Measurements from ENCODE around the gene DHX57. TPM values are rescaled to one million over a fixed set of nuclear protein-coding genes. Genes with fewer than 3 reads are reported as not detected.
"Not testable (repeated sequence)": the region's sequence is repeated elsewhere in the genome, so short reads cannot be mapped to it uniquely, and the experiment has no call there.

The DHX57 gene
- total RNA-seq, 2 donors from 2014 or later: 13.8 to 20.0 TPM

GRCh38 chr2:38775921-38776225 is 99.9 kb downstream of the DHX57 start:
- Mint-ChIP-seq H3K27me3 (peaks cover 22% of the 10 kb centered on the region), H3K4me3 (no peak overlapping the region), H3K36me3 (ENCODE audit: low read depth) (no peaks in the 10 kb centered on the region), H3K27ac (no peak overlapping the region), H3K4me1 (peaks cover 7% of the 10 kb centered on the region)
- DNase-seq (no peak), ATAC-seq (no peak)
- no peaks in the 10 kb centered on the region for H3K9me3 ChIP-seq (ENCODE audit: control insufficient read depth, low read length, poor library complexity, severe bottlenecking)

- Mint-ChIP-seq H3K36me3 (ENCODE audit: low read depth) (no peaks in the 10 kb centered on the region), H3K4me1 (peaks cover 7% of the 10 kb centered on the region), H3K4me3 (peak overlapping the region; percentile 7), H3K27ac (no peak overlapping the region), H3K27me3 (peaks cover 22% of the 10 kb centered on the region)
- ATAC-seq (no peak), DNase-seq (no peak)
- no peaks in the 10 kb centered on the region for H3K9me3 ChIP-seq (ENCODE audit: control insufficient read depth, low read length, poor library complexity, severe bottlenecking)
Observed at GRCh38 chr2:38775097-38775920, 100.4 kb downstream of the DHX57 start.

- Mint-ChIP-seq H3K4me3 (no peak overlapping the region), H3K27me3 (peaks cover 22% of the 10 kb centered on the region), H3K36me3 (ENCODE audit: low read depth) (no peaks in the 10 kb centered on the region), H3K27ac (no peak overlapping the region), H3K4me1 (no peaks in the 10 kb centered on the region)
- no peak for DNase-seq
- H3K9me3 ChIP-seq (ENCODE audit: control insufficient read depth, low read length, poor library complexity, severe bottlenecking): no peaks in the 10 kb centered on the region
- no peak for ATAC-seq
Observed at GRCh38 chr2:38771632-38772031, 104.1 kb downstream of the DHX57 start.

- Mint-ChIP-seq H3K4me3 (no peak overlapping the region), H3K27me3 (no peaks in the 10 kb centered on the region), H3K27ac (no peak overlapping the region), H3K36me3 (ENCODE audit: low read depth) (no peaks in the 10 kb centered on the region), H3K4me1 (no peaks in the 10 kb centered on the region)
- H3K9me3 ChIP-seq (ENCODE audit: control insufficient read depth, low read length, poor library complexity, severe bottlenecking): no peaks in the 10 kb centered on the region
- DNase-seq: no peak
- no peak for ATAC-seq
Observed at GRCh38 chr2:38765551-38765950, 110.2 kb downstream of the DHX57 start.

- ATAC-seq: no peak
- H3K36me3 Mint-ChIP-seq (ENCODE audit: low read depth): no peaks in the 10 kb centered on the region
- no peak for DNase-seq
- no peaks in the 10 kb centered on the region for H3K9me3 ChIP-seq (ENCODE audit: control insufficient read depth, low read length, poor library complexity, severe bottlenecking)
- no peak overlapping the region for H3K27ac Mint-ChIP-seq
- H3K27me3 Mint-ChIP-seq: no peaks in the 10 kb centered on the region
- no peak overlapping the region for H3K4me3 Mint-ChIP-seq
- no peaks in the 10 kb centered on the region for H3K4me1 Mint-ChIP-seq
Observed at GRCh38 chr2:38765149-38765548, 110.6 kb downstream of the DHX57 start.

- ATAC-seq (no peak), DNase-seq (no peak)
- Mint-ChIP-seq H3K27me3 (no peaks in the 10 kb centered on the region), H3K36me3 (ENCODE audit: low read depth) (no peaks in the 10 kb centered on the region), H3K4me3 (no peak overlapping the region), H3K4me1 (no peaks in the 10 kb centered on the region), H3K27ac (no peak overlapping the region)
- H3K9me3 ChIP-seq (ENCODE audit: control insufficient read depth, low read length, poor library complexity, severe bottlenecking): no peaks in the 10 kb centered on the region
Observed at GRCh38 chr2:38763728-38764127, 112.0 kb downstream of the DHX57 start.

- Mint-ChIP-seq H3K4me1 (no peaks in the 10 kb centered on the region), H3K27me3 (no peaks in the 10 kb centered on the region), H3K27ac (no peak overlapping the region), H3K36me3 (ENCODE audit: low read depth) (no peaks in the 10 kb centered on the region), H3K4me3 (no peak overlapping the region)
- ATAC-seq (peak; percentile 42), DNase-seq (no peak)
- no peaks in the 10 kb centered on the region for H3K9me3 ChIP-seq (ENCODE audit: control insufficient read depth, low read length, poor library complexity, severe bottlenecking)
Observed at GRCh38 chr2:38763228-38763627, 112.5 kb downstream of the DHX57 start.

GRCh38 chr2:38755891-38756290 is 119.8 kb downstream of the DHX57 start:
- H3K4me3 Mint-ChIP-seq; H3K9me3 ChIP-seq (ENCODE audit: control insufficient read depth, low read length, poor library complexity, severe bottlenecking); H3K36me3 Mint-ChIP-seq (ENCODE audit: low read depth); H3K27ac Mint-ChIP-seq; H3K27me3 Mint-ChIP-seq; ATAC-seq; DNase-seq: not testable (repeated sequence)
- H3K4me1 Mint-ChIP-seq: peaks cover 17% of the 10 kb centered on the region

- no peak for ATAC-seq
- peaks cover 8% of the 10 kb centered on the region for H3K36me3 Mint-ChIP-seq (ENCODE audit: low read depth)
- H3K27ac Mint-ChIP-seq: peak overlapping the region; percentile 49
- peaks cover 5% of the 10 kb centered on the region for H3K27me3 Mint-ChIP-seq
- H3K9me3 ChIP-seq (ENCODE audit: control insufficient read depth, low read length, poor library complexity, severe bottlenecking): peaks cover 2% of the 10 kb centered on the region
- peaks cover 23% of the 10 kb centered on the region for H3K4me1 Mint-ChIP-seq
- no peak for DNase-seq
- peak overlapping the region; percentile 67 for H3K4me3 Mint-ChIP-seq
Observed at GRCh38 chr2:38754506-38754905, 121.2 kb downstream of the DHX57 start.

GRCh38 chr2:38754049-38754448 is 121.7 kb downstream of the DHX57 start:
- Mint-ChIP-seq H3K4me1 (peaks cover 24% of the 10 kb centered on the region), H3K27ac (peak overlapping the region; percentile 49), H3K36me3 (ENCODE audit: low read depth) (peaks cover 8% of the 10 kb centered on the region), H3K4me3 (peak overlapping the region; percentile 77), H3K27me3 (peaks cover 5% of the 10 kb centered on the region)
- peaks cover 5% of the 10 kb centered on the region for H3K9me3 ChIP-seq (ENCODE audit: control insufficient read depth, low read length, poor library complexity, severe bottlenecking)
- no peak for ATAC-seq
- no peak for DNase-seq

GRCh38 chr2:38751596-38752410 is 123.9 kb downstream of the DHX57 start:
- Mint-ChIP-seq H3K4me1 (peaks cover 41% of the 10 kb centered on the region), H3K27ac (peak overlapping the region; percentile 98), H3K27me3 (peaks cover 5% of the 10 kb centered on the region), H3K36me3 (ENCODE audit: low read depth) (peaks cover 12% of the 10 kb centered on the region), H3K4me3 (peak overlapping the region; percentile 95)
- ATAC-seq: peak; percentile 34
- DNase-seq: no peak
- H3K9me3 ChIP-seq (ENCODE audit: control insufficient read depth, low read length, poor library complexity, severe bottlenecking): peaks cover 5% of the 10 kb centered on the region

GRCh38 chr2:38750891-38751595 is 124.7 kb downstream of the DHX57 start, which contains the start of gene SRSF7:
SRSF7 (minus strand) TSS chr2:38751361; CDS start chr2:38751256, 105 bp downstream.
- Mint-ChIP-seq H3K27me3 (peaks cover 5% of the 10 kb centered on the region), H3K4me1 (peaks cover 49% of the 10 kb centered on the region), H3K27ac (peak within 1 kb of the TSS; percentile 98), H3K36me3 (ENCODE audit: low read depth) (peaks cover 14% of the 10 kb centered on the region), H3K4me3 (peak within 1 kb of the TSS; percentile 95)
- ATAC-seq: peak; percentile 78
- peak; percentile 93 to 99 (median 95) for DNase-seq
- peaks cover 5% of the 10 kb centered on the region for H3K9me3 ChIP-seq (ENCODE audit: control insufficient read depth, low read length, poor library complexity, severe bottlenecking)
